Measurements from ENCODE around the gene QSER1. TPM values are rescaled to one million over a fixed set of nuclear protein-coding genes. Genes with fewer than 3 reads are reported as not detected.

The QSER1 gene
- total and polyA plus RNA-seq, 9 of the 15 experiments (the other 6 are each of a cell fraction or from before 2014, with no cell fraction given): 5.8 to 33.6 (median 22.3) TPM

GRCh38 chr11:33015621-33016551 is 123.3 kb downstream of the QSER1 start, which contains the start of gene DEPDC7 (continued):
- TF ChIP-seq ZNF644 (tag; IDR thresholded peaks at IDR 0.05; ENCODE audit: low read depth): no peak
- TF ChIP-seq GABPA (tag; conservative IDR thresholded peaks at IDR 0.05; ENCODE audit: low read depth): no peak
- TF ChIP-seq STAG1 (CRISPR knock-in tag; IDR thresholded peaks at IDR 0.05; ENCODE audit: borderline replicate concordance): 0 out of 2 replicates have a peak, but pooled peaks have one; percentile 22
- no peak for TF ChIP-seq HNRNPK (IDR thresholded peaks at IDR 0.05; ENCODE audit: low read depth, low read length, poor library complexity, severe bottlenecking)
- TF ChIP-seq KDM5B (IDR thresholded peaks at IDR 0.05; ENCODE audit: insufficient replicate concordance, low read depth, low read length): peak; percentile 77
- TF ChIP-seq ZNF449 (CRISPR knock-in tag; IDR thresholded peaks at IDR 0.05): no peak
- no peak for TF ChIP-seq COPS2 (conservative IDR thresholded peaks at IDR 0.05)
- no peak for TF ChIP-seq NFATC3 (IDR thresholded peaks at IDR 0.05)
- peak; percentile 75 for TF ChIP-seq E2F5 (CRISPR knock-in tag; IDR thresholded peaks at IDR 0.05)
- TF ChIP-seq PHB (CRISPR knock-in tag; IDR thresholded peaks at IDR 0.05): no peak
- TF ChIP-seq ZNF212 (CRISPR knock-in tag; IDR thresholded peaks at IDR 0.05): no peak
- no peak for TF ChIP-seq IRF2 (CRISPR knock-in tag; IDR thresholded peaks at IDR 0.05)
- no peak for TF ChIP-seq PHF21A (IDR thresholded peaks at IDR 0.05; ENCODE audit: borderline replicate concordance, low read depth)
- no peak for TF ChIP-seq KLF10 (CRISPR knock-in tag; IDR thresholded peaks at IDR 0.05)
- peak; percentile 22 to 37; a peak in 1 of 4 replicates for TF ChIP-seq NONO (IDR thresholded peaks at IDR 0.05; ENCODE audit: low read depth in 2 of 2, low read length in 1 of 2)
- TF ChIP-seq DPF2 (IDR thresholded peaks at IDR 0.05): no peak
- TF ChIP-seq DMBX1 (CRISPR knock-in tag; IDR thresholded peaks at IDR 0.05; ENCODE audit: borderline replicate concordance): no peak
- no peak for TF ChIP-seq ZNF354B (CRISPR knock-in tag; IDR thresholded peaks at IDR 0.05)
- TF ChIP-seq ZNF347 (CRISPR knock-in tag; IDR thresholded peaks at IDR 0.05; ENCODE audit: low read depth): no peak
- TF ChIP-seq HNRNPL (IDR thresholded peaks at IDR 0.05; ENCODE audit: low read depth, low read length): no peak
- TF ChIP-seq CUX1 (CRISPR knock-in tag; IDR thresholded peaks at IDR 0.05): no peak
